Ammon's horn (tissue), 1 donor: Measurements from ENCODE around the gene FRK.
"Not testable (repeated sequence)": the region's sequence is repeated elsewhere in the genome, so short reads cannot be mapped to it uniquely, and the experiment has no call there.

Experiments
- DNase-seq: peaks from one replicate; pipeline ENCODE4 v3.0.0-alpha.2; 2016; ENCODE audit warnings: low spot score

Gene FRK

DNA sequence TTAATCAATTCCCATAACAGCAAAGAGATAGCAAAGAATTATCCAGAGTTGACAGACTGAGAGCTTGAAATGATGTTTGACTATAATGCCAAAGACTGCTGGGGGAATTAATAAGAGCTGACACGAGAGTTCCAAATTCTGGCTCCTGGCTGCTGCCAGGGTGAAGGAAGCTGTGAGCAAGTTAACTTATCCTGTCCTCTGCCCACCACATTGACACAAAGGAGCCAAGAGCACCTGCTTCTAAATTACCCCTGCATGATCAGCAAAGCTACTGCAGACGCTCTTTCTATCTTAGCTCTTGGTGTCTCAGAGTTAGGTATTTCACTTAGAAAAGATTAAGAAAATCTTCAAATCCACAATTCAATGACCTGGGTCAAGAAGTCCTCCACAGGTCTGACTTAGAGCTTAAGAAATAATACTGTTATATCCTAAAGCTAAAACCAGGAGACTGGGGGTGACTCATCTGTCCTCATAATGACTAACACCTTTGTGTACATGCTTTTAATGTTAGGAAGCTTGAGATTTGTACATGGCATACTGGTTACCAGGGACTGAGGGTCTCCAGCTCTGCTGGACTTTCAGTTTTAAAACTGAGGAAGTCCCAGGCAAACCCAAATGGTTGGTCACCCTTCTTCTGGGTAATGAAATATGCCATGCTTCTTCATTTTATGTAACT, 13.2 kb upstream of the FRK start:
- DNase-seq, result no peak

- no peak for DNase-seq
Measured at GRCh38 chr6:116072368-116072767, 11.7 kb upstream of the FRK start.

GRCh38 chr6:116070616-116071389, 10.1 kb upstream of the FRK start:
- DNase-seq, result no peak

- DNase-seq, result no peak
Measured at GRCh38 chr6:116070101-116070500, 9.4 kb upstream of the FRK start.

DNA sequence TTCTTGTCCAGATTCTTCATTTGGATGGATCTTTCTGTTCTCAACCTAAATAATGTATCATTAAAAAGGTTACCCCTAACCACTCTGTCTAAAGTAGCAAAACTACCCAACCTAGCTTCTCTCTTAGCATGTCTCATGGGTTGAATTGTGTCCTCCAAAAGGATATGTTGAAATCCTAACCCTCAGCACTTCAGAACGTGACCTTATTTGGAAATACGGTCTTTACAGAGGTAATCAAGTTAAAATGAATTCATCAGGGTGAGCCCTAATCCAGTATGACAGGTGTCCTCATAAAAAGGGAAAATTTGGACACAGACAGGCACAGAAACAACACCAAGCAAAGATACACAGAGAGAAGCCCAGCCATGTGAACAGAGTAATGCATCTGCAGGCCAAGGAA, 6.1 kb upstream of the FRK start:
- no peak for DNase-seq

GRCh38 chr6:116064666-116065065, 4.0 kb upstream of the FRK start:
- no peak for DNase-seq

DNA sequence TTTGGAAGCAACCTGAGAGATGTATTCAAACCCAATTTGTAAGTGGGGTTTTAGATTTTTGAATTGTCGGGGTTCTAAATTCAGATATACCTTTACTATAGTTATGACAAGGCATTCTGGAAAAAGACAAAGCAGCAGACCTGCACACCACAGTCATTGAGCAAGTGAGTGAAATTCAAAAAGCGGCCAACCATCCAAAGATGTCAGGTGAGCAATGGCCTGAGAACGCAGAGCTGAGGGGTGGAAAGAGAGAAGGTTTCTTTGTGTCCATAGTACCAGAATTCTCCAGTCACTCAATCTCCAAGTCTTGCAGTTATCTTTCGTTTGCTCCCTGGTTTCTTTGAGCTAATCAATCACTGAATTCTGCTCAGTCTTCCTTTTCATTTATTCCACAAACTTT, 1.8 kb upstream of the FRK start:
- DNase-seq, result no peak

DNA sequence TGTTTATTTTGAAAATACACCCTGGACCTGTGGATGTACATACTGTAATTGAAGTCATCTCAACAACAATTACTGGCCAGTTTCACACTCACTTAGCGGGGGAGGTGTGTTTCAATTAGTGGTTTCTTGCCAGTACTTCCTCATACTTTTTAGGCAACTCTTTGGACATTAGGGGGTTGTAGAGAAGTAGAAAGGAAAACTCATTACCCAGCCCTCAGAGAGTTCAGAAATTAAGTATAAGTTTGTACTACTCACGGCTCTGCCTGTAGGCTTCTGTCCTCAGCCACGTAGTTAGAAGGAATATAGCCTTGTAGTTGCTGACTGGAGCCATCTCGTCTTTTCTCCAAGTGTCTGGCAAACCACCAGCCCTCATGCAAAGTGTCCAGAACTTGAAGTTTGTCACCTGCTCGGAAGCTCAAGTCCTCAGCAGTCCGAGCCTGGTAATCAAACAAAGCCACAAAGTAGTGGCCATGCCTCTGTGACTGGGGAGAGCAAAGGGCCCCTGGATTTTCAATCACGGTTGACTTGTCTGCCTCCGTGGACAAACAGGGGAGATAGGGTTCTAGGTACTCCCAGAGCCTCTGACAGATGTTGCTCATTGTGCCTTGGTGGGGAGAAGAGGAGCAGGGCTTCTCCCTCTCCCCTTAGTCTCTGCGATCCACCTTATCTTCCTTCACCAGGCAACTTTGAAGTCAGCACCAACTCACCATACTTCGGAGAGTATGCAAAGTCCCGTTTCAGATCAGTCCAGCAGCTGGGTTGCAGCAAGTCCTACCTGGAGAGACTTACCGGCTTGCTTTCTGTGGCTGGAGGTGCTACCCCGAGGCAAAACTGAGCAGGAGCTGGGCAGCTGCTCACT, 749 bp downstream of the FRK start:
- DNase-seq, result no peak

DNA sequence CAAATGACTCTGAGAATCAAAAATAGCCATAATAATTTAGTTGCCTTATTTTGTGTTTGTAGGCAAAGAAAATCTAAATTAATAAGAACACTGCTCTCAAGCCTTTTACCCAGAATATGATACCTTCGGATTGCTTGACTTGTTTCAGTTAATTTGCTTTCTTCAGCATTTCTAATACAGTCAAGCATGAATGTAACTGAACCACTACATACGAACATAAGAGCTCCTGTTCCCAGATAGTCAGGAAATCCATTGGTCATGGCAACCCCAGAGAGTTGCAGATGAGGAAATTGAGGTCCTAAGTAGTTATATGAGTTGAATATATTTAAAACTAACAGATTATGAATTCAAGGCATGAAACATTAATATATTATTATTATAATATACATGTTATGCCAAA, 2.9 kb downstream of the FRK start:
- no peak for DNase-seq

GRCh38 chr6:116055513-116055912, 5.2 kb downstream of the FRK start:
- no peak for DNase-seq

GRCh38 chr6:116051244-116051643, 9.4 kb downstream of the FRK start:
- no peak for DNase-seq

- DNase-seq, result no peak
Measured at GRCh38 chr6:116050737-116051136, 10.0 kb downstream of the FRK start.

DNA sequence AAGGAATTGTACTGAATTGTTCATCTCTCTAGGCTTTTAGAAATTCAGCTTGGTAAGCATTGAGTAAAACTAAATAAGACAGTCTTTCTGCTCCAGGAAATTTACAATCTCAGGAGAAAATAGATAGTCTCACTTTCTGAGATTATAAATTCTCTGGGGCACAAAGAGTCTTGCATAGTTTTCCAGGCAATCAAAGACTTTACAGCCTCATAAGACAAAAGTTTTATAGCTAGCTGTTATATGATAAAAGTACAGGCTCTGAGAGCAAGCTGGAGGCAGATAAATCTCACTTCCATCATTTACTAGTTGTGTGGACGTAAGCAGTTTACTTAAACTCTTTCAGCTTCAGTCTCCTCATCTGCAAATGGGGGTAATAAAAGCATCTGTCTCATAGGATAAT, 11.4 kb downstream of the FRK start:
- no peak for DNase-seq

DNA sequence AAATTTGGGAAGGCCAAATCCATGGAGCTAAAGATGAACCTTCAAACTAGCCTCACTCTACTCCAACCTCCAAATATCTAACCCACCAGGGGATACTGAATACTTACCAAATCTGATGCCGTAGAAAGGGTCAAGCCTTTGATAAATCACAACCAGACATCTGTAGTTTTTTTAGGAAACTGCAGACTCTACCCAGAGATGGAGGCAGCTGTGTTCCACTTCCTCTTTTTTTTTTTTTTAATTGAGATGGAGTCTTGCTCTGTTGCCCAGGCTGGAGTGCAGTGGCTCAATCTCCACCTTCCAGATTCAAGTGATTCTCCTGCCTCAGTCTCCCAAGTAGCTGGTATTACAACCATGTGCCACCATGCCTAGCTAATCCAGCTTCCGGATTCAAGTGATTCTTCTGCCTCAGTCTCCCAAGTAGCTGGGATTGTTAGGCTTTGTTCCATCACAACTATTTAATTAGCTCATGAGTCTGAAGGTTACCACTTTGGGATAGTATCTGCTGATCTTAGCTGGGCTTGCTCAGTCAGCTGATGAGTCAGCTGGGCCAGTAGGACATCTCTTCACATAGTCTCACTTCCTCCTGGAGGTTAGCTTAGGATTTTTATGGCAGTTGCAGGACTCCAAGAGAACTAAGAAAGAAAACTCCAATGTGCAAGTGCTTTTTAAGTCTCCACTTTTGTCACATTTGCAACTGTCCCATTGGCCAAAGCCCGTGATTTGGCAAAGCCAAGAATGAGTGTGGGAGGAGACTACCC, 13.3 kb downstream of the FRK start:
- DNase-seq, result no peak

DNA sequence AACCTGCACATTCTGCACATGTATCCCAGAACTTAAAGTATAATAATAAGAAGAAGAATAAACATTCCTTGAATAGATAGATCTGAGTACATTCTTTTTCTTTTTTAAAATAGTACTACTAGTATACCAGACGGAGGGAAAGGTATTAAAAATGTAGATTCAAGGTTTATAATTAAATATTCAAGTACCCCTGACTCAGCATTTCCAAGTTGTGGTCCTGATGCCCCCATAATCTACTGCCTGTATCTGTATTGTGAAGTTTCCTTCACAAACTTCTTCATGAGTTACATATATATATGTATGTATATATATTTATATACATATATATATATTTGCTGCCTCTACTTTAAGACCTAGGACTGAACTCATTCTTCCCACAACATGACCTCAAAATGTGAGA, 14.0 kb downstream of the FRK start:
- no peak for DNase-seq

- DNase-seq, result not testable (repeated sequence)
Measured at GRCh38 chr6:116046272-116046671, 14.4 kb downstream of the FRK start.

- DNase-seq, result no peak
Measured at GRCh38 chr6:116041934-116042333, 18.8 kb downstream of the FRK start.

- DNase-seq, result no peak
Measured at GRCh38 chr6:116040993-116041392, 19.7 kb downstream of the FRK start.

- no peak for DNase-seq
Measured at GRCh38 chr6:116036885-116037284, 23.8 kb downstream of the FRK start.

- DNase-seq, result no peak
Measured at GRCh38 chr6:116036075-116036773, 24.5 kb downstream of the FRK start.

DNA sequence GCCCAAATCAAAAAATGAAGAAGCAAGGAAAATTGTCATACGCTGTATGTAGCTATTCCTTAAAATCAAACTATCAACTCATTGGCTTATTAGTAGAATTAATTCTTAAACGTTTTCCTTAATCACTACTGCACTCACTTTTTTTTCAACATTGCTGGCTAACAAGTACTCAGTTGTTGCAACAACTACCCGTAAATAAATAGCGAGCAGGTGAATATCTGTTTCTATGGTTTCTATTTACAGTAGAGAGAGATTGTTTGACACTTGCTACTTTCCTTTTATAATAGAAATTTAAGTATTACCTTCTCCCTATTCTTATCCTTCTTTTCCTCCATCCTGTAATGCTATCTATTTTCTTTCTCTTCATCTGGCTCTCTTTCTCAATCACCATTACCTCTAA, 25.1 kb downstream of the FRK start:
- no peak for DNase-seq
